ENCODE measurements around the gene ADAMTS13. TPM values are rescaled to one million over a fixed set of nuclear protein-coding genes. Genes with fewer than 3 reads are reported as not detected.
"Not testable (repeated sequence)": the region's sequence is repeated elsewhere in the genome, so short reads cannot be mapped to it uniquely, and the experiment has no call there.

The ADAMTS13 gene
- total RNA-seq, result 10 to 100 TPM in 2 of 4 donors, 1 to 10 TPM in 2; 2.6 to 12.7 (median 7.2) TPM

GRCh38 chr9:133421615-133422542 lies at the start of gene ADAMTS13:
Gene ADAMTS13 (plus strand): TSS chr9:133422367. CDS start chr9:133422444, 77 bp downstream.
- Histone ChIP-seq H3K36me3 (no peaks in the 10 kb centered on the region), H3K9me3 (no peaks in the 10 kb centered on the region), H3K4me3 (no peak within 1 kb of the TSS), H3K27ac (no peak within 1 kb of the TSS), H3K4me1 (peaks cover 0 to 24% (median 16%) of the 10 kb centered on the region in 4 donors), H3K27me3 (peaks cover under 1% of the 10 kb centered on the region)
- in situ Hi-C loops (cut with MboI; ENCODE audit: low pct_ligation_motif_present in 1 of 4, low pct_unique_long_range_greater_than_20kb in 1 of 4, low sequenced_read_pairs in 3 of 4), result no loop called here
- intact Hi-C loops (cut with DNase I; ENCODE audit: low total_unique reads), result no loop called here
- WGBS, 2 donors (ENCODE audit: low coverage in 1 of 2), result 40 to 58% methylated on average over 1 to 23 of the region's 23 CpGs
- TF ChIP-seq POLR2A (IDR thresholded peaks at IDR 0.05) (no peak), POLR2AphosphoS5 (IDR thresholded peaks at IDR 0.05) (no peak), CTCF (IDR thresholded peaks at IDR 0.05) (no peak), EP300 (IDR thresholded peaks at IDR 0.05; ENCODE audit: low read depth) (no peak)
- no peak for DNase-seq

GRCh38 chr9:133374612-133375115 lies 47.5 kb upstream of the ADAMTS13 start:
- Histone ChIP-seq H3K4me3 (peak overlapping the region; percentile 66 to 100 (median 92)), H3K4me1 (peaks cover 25 to 58% (median 49%) of the 10 kb centered on the region in 4 donors), H3K27me3 (no peaks in the 10 kb centered on the region), H3K36me3 (no peaks in the 10 kb centered on the region), H3K27ac (peak overlapping the region; percentile 97 to 100 (median 98)), H3K9me3 (no peaks in the 10 kb centered on the region)
- DNase-seq, result no peak
- intact Hi-C loops (cut with DNase I; ENCODE audit: low total_unique reads), result no loop called here
- no peak for TF ChIP-seq POLR2A (IDR thresholded peaks at IDR 0.05)
- TF ChIP-seq EP300 (IDR thresholded peaks at IDR 0.05; ENCODE audit: low read depth), result no peak
- no peak for TF ChIP-seq POLR2AphosphoS5 (IDR thresholded peaks at IDR 0.05)
- no peak for TF ChIP-seq CTCF (IDR thresholded peaks at IDR 0.05)
- in situ Hi-C loops (cut with MboI; ENCODE audit: low pct_ligation_motif_present in 1 of 4, low pct_unique_long_range_greater_than_20kb in 1 of 4, low sequenced_read_pairs in 3 of 4), result no loop called here
- WGBS, 2 donors (ENCODE audit: low coverage in 1 of 2), result 13 to 24% methylated on average over 6 to 12 of the region's 12 CpGs

GRCh38 chr9:133375116-133375723 lies 46.9 kb upstream of the ADAMTS13 start:
- peak; percentile 57 for DNase-seq
- TF ChIP-seq EP300 (IDR thresholded peaks at IDR 0.05; ENCODE audit: low read depth) (no peak), POLR2A (IDR thresholded peaks at IDR 0.05) (peak; percentile 30), POLR2AphosphoS5 (IDR thresholded peaks at IDR 0.05) (peak in 2 of 3 donors; percentile 21 to 24)
- in situ Hi-C loops (cut with MboI; ENCODE audit: low pct_ligation_motif_present in 1 of 4, low pct_unique_long_range_greater_than_20kb in 1 of 4, low sequenced_read_pairs in 3 of 4), result no loop called here

GRCh38 chr9:133375724-133376654 lies 46.2 kb upstream of the ADAMTS13 start, which contains the start of the genes STKLD1 and SURF4:
Gene STKLD1 (plus strand): TSS chr9:133376366. CDS start chr9:133376474, 108 bp downstream.
Gene SURF4 (minus strand): TSS chr9:133376060. CDS start chr9:133375969, 91 bp downstream.
- peak; percentile 60 to 91 (median 90) for TF ChIP-seq POLR2AphosphoS5 (IDR thresholded peaks at IDR 0.05)
- TF ChIP-seq POLR2A (IDR thresholded peaks at IDR 0.05), result peak; percentile 52
- TF ChIP-seq EP300 (IDR thresholded peaks at IDR 0.05; ENCODE audit: low read depth), result no peak
- H3K4me1 ChIP-seq, result peaks cover 25 to 45% (median 38%) of the 10 kb centered on the region in 4 donors
- DNase-seq, result peak; percentile 98
- H3K9me3 ChIP-seq, result no peaks in the 10 kb centered on the region
- in situ Hi-C loops (cut with MboI; ENCODE audit: low pct_ligation_motif_present in 1 of 4, low pct_unique_long_range_greater_than_20kb in 1 of 4, low sequenced_read_pairs in 3 of 4), result no loop called here
- no peaks in the 10 kb centered on the region for H3K27me3 ChIP-seq
- intact Hi-C loops (cut with DNase I; ENCODE audit: low total_unique reads), result no loop called here
- 0% methylated on average over 21 of the region's 120 CpGs; no CpG with 5 or more reads in 1 of the 2 donors for WGBS, 2 donors (ENCODE audit: low coverage in 1 of 2)
- H3K4me3 ChIP-seq, result peak within 1 kb of the TSS; percentile 66 to 100 (median 92)
- H3K27ac ChIP-seq, result peak within 1 kb of the TSS; percentile 97 to 100 (median 98)
- no peaks in the 10 kb centered on the region for H3K36me3 ChIP-seq

More at GRCh38 chr9:133375116-133375723, 46.9 kb upstream of the ADAMTS13 start:
- no peaks in the 10 kb centered on the region for H3K27me3 ChIP-seq
- H3K36me3 ChIP-seq, result no peaks in the 10 kb centered on the region
- H3K9me3 ChIP-seq, result no peaks in the 10 kb centered on the region
- peak overlapping the region; percentile 97 to 100 (median 98) for H3K27ac ChIP-seq
- peaks cover 25 to 52% (median 44%) of the 10 kb centered on the region in 4 donors for H3K4me1 ChIP-seq
- peak overlapping the region; percentile 66 to 100 (median 92) for H3K4me3 ChIP-seq
- intact Hi-C loops (cut with DNase I; ENCODE audit: low total_unique reads), result no loop called here
- WGBS, 2 donors (ENCODE audit: low coverage in 1 of 2), result 0% methylated on average over 21 of the region's 39 CpGs; no CpG with 5 or more reads in 1 of the 2 donors

- H3K27me3 ChIP-seq; in situ Hi-C loops (cut with MboI; ENCODE audit: low pct_ligation_motif_present in 1 of 4, low pct_unique_long_range_greater_than_20kb in 1 of 4, low sequenced_read_pairs in 3 of 4); intact Hi-C loops (cut with DNase I; ENCODE audit: low total_unique reads); H3K36me3 ChIP-seq; H3K27ac ChIP-seq; H3K4me3 ChIP-seq; H3K9me3 ChIP-seq; DNase-seq: not testable (repeated sequence)
- WGBS, 2 donors (ENCODE audit: low coverage in 1 of 2), result 88 to 93% methylated on average over 5 to 14 of the region's 14 CpGs
- H3K4me1 ChIP-seq, result peaks cover 15 to 32% (median 26%) of the 10 kb centered on the region in 4 donors
Observed at GRCh38 chr9:133377280-133377679, 44.9 kb upstream of the ADAMTS13 start.

Data from transverse colon (tissue), 4 donors.